GM13977 (cell line): Measurements from ENCODE around the gene LCORL.

Experiments used
- DNase-seq: peaks from one replicate; pipeline ENCODE4 v3.0.0; 2012; ENCODE audit warnings: low spot score
- in situ Hi-C: fragments of 300-500 bp; cut with MboI; formaldehyde crosslinking; loops from one replicate; pipeline ENCODE4 v1.12.0; 2022; ENCODE audit warnings: low sequenced_read_pairs, low pct_unique_long_range_greater_than_20kb, mixed read lengths, inconsistent platforms; ENCODE audit not compliant: unreplicated experiment
- TF ChIP-seq, protein P1 (sequence below): IDR thresholded peaks from 2 replicates; pipeline ENCODE4 v1.5.1; 2012; ENCODE audit warnings: mild to moderate bottlenecking, control low read depth; ENCODE audit not compliant: insufficient read depth; ENCODE audit errors: extremely low read depth, missing control alignments

Gene LCORL

DNA sequence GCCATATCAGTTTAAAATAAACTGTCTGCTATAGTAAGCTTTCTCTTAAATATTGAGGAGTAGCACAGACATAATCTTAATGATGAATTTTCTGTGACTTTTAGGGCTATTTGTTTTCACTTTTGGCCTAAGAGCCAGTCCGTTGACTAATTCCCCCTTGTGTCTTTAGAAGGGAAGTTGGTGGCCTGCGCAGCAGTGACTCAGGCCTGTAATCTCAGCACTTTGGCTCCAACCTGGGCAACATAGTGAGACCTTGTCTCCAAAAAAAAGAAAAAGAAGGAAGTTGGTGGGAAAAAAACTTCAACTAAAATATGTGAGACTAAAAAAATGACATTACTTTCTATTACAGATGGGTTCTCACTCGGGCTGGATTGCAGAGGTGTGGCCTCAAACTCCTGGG is 207.4 kb downstream of the LCORL start:
- no peak for DNase-seq
- in situ Hi-C loops = loop anchor here (25.0 kb wide), 1 partner anchor 773 kb away; no protein-coding TSS in a partner anchor
- TF ChIP-seq, protein P1, sequence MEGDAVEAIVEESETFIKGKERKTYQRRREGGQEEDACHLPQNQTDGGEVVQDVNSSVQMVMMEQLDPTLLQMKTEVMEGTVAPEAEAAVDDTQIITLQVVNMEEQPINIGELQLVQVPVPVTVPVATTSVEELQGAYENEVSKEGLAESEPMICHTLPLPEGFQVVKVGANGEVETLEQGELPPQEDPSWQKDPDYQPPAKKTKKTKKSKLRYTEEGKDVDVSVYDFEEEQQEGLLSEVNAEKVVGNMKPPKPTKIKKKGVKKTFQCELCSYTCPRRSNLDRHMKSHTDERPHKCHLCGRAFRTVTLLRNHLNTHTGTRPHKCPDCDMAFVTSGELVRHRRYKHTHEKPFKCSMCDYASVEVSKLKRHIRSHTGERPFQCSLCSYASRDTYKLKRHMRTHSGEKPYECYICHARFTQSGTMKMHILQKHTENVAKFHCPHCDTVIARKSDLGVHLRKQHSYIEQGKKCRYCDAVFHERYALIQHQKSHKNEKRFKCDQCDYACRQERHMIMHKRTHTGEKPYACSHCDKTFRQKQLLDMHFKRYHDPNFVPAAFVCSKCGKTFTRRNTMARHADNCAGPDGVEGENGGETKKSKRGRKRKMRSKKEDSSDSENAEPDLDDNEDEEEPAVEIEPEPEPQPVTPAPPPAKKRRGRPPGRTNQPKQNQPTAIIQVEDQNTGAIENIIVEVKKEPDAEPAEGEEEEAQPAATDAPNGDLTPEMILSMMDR = no peak

DNA sequence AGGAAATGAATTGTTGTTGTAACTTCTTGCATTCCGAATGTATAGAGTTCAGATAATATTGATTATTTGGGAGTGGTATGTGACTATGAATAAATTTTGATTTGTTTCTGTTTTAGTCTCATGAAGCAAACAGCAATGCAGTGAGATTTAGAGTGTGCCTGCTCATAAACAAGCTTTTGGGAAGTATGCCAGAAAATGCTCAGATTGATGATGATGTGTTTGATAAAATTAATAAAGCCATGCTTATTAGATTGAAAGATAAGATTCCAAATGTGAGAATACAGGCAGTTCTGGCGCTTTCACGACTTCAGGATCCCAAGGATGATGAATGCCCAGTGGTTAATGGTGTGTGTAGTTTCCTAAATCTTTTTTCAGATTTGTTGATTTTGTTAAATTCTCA is 208.8 kb downstream of the LCORL start:
- TF ChIP-seq, protein P1 = no peak
- in situ Hi-C loops = loop anchor here (25.0 kb wide), 1 partner anchor 774 kb away; no protein-coding TSS in a partner anchor
- no peak for DNase-seq

DNA sequence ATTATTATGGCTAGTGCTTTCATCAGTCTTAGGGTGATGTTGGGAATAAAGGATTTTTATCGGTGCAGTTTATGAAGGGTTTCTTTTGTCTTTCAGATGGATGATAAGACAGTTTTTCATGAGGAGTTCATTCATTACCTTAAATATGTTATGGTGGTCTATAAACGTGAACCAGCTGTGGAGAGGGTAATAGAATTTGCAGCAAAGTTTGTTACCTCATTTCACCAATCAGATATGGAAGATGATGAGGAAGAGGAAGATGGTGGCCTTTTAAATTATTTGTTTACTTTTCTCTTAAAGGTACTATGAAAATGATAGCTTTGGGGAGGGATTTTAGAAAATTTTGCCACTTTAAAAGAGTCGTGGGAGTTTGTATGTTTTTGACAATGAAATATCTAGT is 209.4 kb downstream of the LCORL start:
- TF ChIP-seq, protein P1 = no peak
- in situ Hi-C loops = loop anchor here (25.0 kb wide), 1 partner anchor 775 kb away; no protein-coding TSS in a partner anchor
- no peak for DNase-seq

DNA sequence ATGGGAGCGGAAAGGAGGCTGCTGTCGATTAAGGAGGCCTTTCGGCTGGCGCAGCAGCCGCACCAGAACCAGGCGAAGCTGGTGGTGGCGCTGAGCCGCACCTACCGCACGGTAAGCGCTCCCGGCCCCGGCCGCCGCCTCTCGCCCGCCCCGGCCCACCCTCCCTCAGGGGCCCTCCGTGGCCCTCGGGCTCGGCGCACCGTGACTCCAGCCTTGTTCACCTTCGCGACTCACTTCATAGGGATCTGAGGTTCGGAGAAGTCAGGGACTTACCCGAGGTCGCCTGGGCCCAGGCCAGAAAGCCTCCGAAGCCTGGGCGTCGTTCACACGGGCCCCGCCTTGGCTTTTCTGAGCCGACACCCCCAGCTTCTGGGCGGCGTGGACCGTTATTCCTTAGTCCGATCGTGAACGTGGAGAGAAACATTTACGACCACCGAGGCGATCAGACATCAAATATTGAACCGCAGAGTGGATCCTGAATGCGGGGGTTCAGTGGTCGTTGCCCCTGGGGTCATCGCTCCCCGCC is 210.4 kb downstream of the LCORL start:
- TF ChIP-seq, protein P1 = no peak
- no peak for DNase-seq
- in situ Hi-C loops = loop anchor here (25.0 kb wide), 1 partner anchor 776 kb away; no protein-coding TSS in a partner anchor

DNA sequence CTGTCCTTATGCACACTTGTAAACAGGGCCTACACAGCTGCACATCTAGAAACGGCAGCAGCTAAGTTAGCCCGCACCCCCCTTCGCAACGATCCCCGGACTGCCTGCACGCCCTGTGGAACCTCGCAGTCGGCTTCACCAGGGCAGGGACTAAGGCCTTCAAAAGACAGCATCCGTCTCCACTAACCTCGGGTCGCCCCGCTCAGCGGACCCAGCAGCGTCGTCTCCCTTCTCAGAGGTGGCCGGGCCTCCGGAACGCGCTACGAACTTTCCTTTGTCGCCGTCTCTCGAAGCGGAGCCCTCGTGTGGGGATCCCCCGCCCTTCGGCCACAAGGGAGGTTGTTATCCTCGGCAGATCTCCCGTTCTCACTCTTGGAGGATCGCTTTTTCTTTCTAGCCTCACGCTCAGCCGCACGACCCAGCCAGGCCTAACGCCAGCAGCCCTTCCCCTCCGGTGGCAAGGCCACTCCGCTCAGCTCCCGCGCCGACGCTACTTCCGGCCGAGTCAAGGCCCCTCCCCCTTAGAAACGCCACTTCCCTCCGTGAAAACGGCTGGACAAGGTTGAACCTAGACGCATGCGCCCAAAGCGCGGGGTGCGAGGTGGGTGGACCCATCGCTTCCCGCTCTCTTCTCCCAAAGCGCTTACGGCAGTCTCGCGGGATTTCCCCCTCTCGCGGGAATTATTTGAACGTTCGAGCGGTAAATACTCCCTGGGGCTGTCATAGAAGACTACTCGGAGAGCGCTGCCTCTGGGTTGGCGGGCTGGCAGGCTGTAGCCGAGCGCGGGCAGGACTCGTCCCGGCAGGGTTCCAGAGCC is 211.1 kb downstream of the LCORL start, which contains the start of the genes DCAF16 and NCAPG:
Gene DCAF16, minus strand, starts transcription at position 498 of the 818 bp plus-strand sequence. CDS start 6,616 bp downstream, outside the sequence.
Gene NCAPG, plus strand, starts transcription at position 720 of the 818 bp plus-strand sequence. CDS start 99 bp downstream, outside the sequence.
- DNase-seq = peak; percentile 94
- in situ Hi-C loops = loop anchor here (25.0 kb wide), 1 partner anchor 777 kb away; no protein-coding TSS in a partner anchor
- TF ChIP-seq, protein P1 = no peak

DNA sequence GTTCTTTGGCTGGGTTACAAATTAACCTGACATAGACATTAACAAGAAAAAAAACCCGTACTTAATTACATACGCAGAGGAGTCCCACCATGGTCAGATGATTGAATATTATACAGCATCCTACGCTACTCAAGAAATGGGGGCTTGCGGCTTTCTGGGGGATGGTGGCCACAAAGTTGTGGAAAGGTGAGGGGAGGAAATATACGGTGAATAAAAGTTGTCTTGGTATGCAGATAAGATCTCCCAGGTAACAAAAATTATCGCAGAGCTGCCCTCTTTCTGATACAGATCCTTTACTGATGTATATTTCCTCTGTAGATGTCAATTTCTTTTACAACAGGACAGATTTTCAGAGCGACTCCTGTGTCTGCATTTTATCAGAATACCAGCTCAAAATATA is 211.9 kb downstream of the LCORL start:
- in situ Hi-C loops = loop anchor here (10.0 to 25.0 kb wide), 3 partner anchors 255 to 778 kb away; no protein-coding TSS in a partner anchor
- no peak for DNase-seq

More for the DNA sequence above, 211.9 kb downstream of the LCORL start:
- TF ChIP-seq, protein P1 = no peak
